Anterior cingulate cortex (tissue), 58 donors: ENCODE results near the gene MAZ.

ENCODE experiments used
- DNase-seq, 58 donors: peaks; one replicate each; lab custom pipeline; 2025; lab: John Stamatoyannopoulos, UW

Gene MAZ

GRCh38 chr16:29807426-29808218 is 1.3 kb downstream of the MAZ start:
- peak in 56 of 58 donors; percentile 58 to 95 (median 83) for DNase-seq

GRCh38 chr16:29808219-29808900 is 2.0 kb downstream of the MAZ start:
- DNase-seq: no peak

GRCh38 chr16:29809031-29809747 is 2.9 kb downstream of the MAZ start:
- DNase-seq: peak in 1 of 58 donors; percentile 0

- peak in 2 of 58 donors; percentile 20 to 28 for DNase-seq
Measured at GRCh38 chr16:29809850-29810698, 3.7 kb downstream of the MAZ start.

GRCh38 chr16:29810699-29811169 is 4.4 kb downstream of the MAZ start:
- no peak for DNase-seq

- peak in 55 of 58 donors; percentile 66 to 97 (median 87) for DNase-seq
Measured at GRCh38 chr16:29811170-29811895, 5.0 kb downstream of the MAZ start.

GRCh38 chr16:29811896-29812665 is 5.8 kb downstream of the MAZ start, which contains the start of gene PRRT2:
PRRT2 (plus strand) TSS chr16:29812193; CDS start chr16:29813055, 862 bp downstream.
- DNase-seq: peak in 54 of 58 donors; percentile 39 to 89 (median 70)

- DNase-seq: peak in 4 of 58 donors; percentile 6 to 67 (median 16)
Measured at GRCh38 chr16:29812754-29813643, 6.7 kb downstream of the MAZ start.

GRCh38 chr16:29813644-29814562 is 7.6 kb downstream of the MAZ start:
- DNase-seq: no peak

GRCh38 chr16:29814592-29814991 is 8.3 kb downstream of the MAZ start:
- DNase-seq: peak in 1 of 58 donors; percentile 22

- DNase-seq: peak in 9 of 58 donors; percentile 7 to 72 (median 23)
Measured at GRCh38 chr16:29815032-29815721, 8.8 kb downstream of the MAZ start.

GRCh38 chr16:29815793-29816693 is 9.7 kb downstream of the MAZ start, which contains the start of gene PAGR1:
PAGR1 (plus strand) TSS chr16:29816152; CDS start chr16:29816526, 374 bp downstream.
- DNase-seq: peak; percentile 92 to 100 (median 97)

GRCh38 chr16:29816694-29817441 is 10.5 kb downstream of the MAZ start:
- peak in 34 of 58 donors; percentile 23 to 70 (median 51) for DNase-seq

GRCh38 chr16:29818082-29818481 is 11.8 kb downstream of the MAZ start:
- no peak for DNase-seq
